H1 (cell line): ENCODE measurements around the gene NOD2. TPM values are rescaled to one million over a fixed set of nuclear protein-coding genes. Genes with fewer than 3 reads are reported as not detected.

Source experiments
- CTCF ChIA-PET: fragments of 300-600 bp; sonication (Branson Sonifier 250); formaldehyde crosslinking; loops from one replicate; lab custom pipeline; 2021; ENCODE audit not compliant: partially characterized antibody; lab: Charles Lee
- POLR2A ChIA-PET: fragments of 300-600 bp; sonication (Branson Sonifier 250); formaldehyde crosslinking; loops from one replicate; lab custom pipeline; 2021; ENCODE audit warnings: inconsistent platforms; ENCODE audit not compliant: partially characterized antibody; lab: Charles Lee
- DNase-seq, 2 experiments: peaks; one replicate each; pipeline versions ENCODE4 v3.0.0 to v3.0.0-alpha.2; 2010 to 2022; ENCODE audit warnings: low spot score in 2 of 2, low read depth in 1 of 2, mixed read lengths in 1 of 2
- FAIRE-seq: peaks from 2 replicates; lab custom pipeline; 2011; peaks lifted over from hg19 to GRCh38; lab: Jason Lieb, UNC
- H2AFZ ChIP-seq: 2 replicates; pipeline ENCODE4 v1.8.1; 2012; ENCODE audit warnings: low read length, inconsistent platforms
- H2AK5ac ChIP-seq: 2 replicates; pipeline ENCODE4 v1.6.1; 2013; ENCODE audit warnings: low read depth, low read length
- H2BK120ac ChIP-seq: replicated peaks from 2 replicates; pipeline ENCODE3; 2013; ENCODE audit warnings: low read depth, low read length, inconsistent platforms
- H2BK12ac ChIP-seq: 2 replicates; pipeline ENCODE4 v1.6.1; 2013; ENCODE audit warnings: low read depth, low read length
- H2BK15ac ChIP-seq: 2 replicates; pipeline ENCODE4 v1.6.1; 2013; ENCODE audit warnings: low read length
- H2BK20ac ChIP-seq: 2 replicates; pipeline ENCODE4 v1.6.1; 2013; ENCODE audit warnings: low read length
- H2BK5ac ChIP-seq: 2 replicates; pipeline ENCODE4 v1.6.1; 2013; ENCODE audit warnings: low read depth, low read length
- H3K14ac ChIP-seq: 2 replicates; pipeline ENCODE4 v1.6.1; 2013; ENCODE audit warnings: inconsistent platforms; ENCODE audit not compliant: insufficient read length
- H3K18ac ChIP-seq: 2 replicates; pipeline ENCODE4 v1.6.1; 2013; ENCODE audit warnings: low read length; ENCODE audit errors: extremely low read depth
- H3K23ac ChIP-seq: 2 replicates; pipeline ENCODE4 v1.6.1; 2013; ENCODE audit warnings: inconsistent platforms; ENCODE audit not compliant: insufficient read length
- H3K23me2 ChIP-seq: 2 replicates; pipeline ENCODE4 v1.6.1; 2013; ENCODE audit warnings: low read depth, low read length
- H3K27ac ChIP-seq: 2 replicates; pipeline ENCODE4 v1.6.1; 2011; ENCODE audit warnings: low read depth, low read length, inconsistent platforms
- H3K27me3 ChIP-seq, 4 experiments: replicated peaks in 1 of 4; 1 replicate in 1 of 4; 2 replicates in 3 of 4; pipeline versions ENCODE4 v1.6.1 to v1.8.1; 2011 to 2013; ENCODE audit warnings: low read length in 3 of 4, mild to moderate bottlenecking in 3 of 4, inconsistent platforms in 2 of 4, mixed read lengths in 2 of 4, moderate library complexity in 1 of 4; ENCODE audit not compliant: control insufficient read depth in 3 of 4, insufficient read depth in 3 of 4; ENCODE audit errors: extremely low read depth in 1 of 4
- H3K36me3 ChIP-seq, 4 experiments: 2 replicates each; pipeline versions ENCODE4 v1.6.1 to v1.8.1; 2011 to 2013; ENCODE audit warnings: mild to moderate bottlenecking in 4 of 4, low read length in 3 of 4, moderate library complexity in 2 of 4, control low read depth in 1 of 4, inconsistent platforms in 1 of 4; ENCODE audit not compliant: insufficient read depth in 4 of 4, control insufficient read depth in 2 of 4
- H3K4ac ChIP-seq: replicated peaks from 2 replicates; pipeline ENCODE3; 2013; ENCODE audit warnings: low read length, low read depth, mixed read lengths, inconsistent platforms; ENCODE audit not compliant: insufficient read length
- H3K4me1 ChIP-seq, 4 experiments: replicated peaks in 1 of 4; 1 replicate in 1 of 4; 2 replicates in 3 of 4; pipeline versions ENCODE4 v1.6.1 to v1.8.1; 2011 to 2013; ENCODE audit warnings: low read length in 3 of 4, inconsistent platforms in 2 of 4, mixed read lengths in 1 of 4; ENCODE audit not compliant: insufficient read depth in 4 of 4, control insufficient read depth in 3 of 4
- H3K4me2 ChIP-seq, 2 experiments: 2 replicates each; pipeline versions ENCODE4 v1.6.1 to v1.8.1; 2011 to 2013; ENCODE audit warnings: low read depth in 2 of 2, low read length in 2 of 2, control low read depth in 1 of 2, inconsistent platforms in 1 of 2, mild to moderate bottlenecking in 1 of 2; ENCODE audit not compliant: insufficient read depth in 1 of 2
- H3K4me3 ChIP-seq, 4 experiments: fragments of 200-600, 300-600 bp in 1 of 4; sonication (generic), shearing (Covaris generic), sonication (Bioruptor Twin) in 1 of 4; 2 replicates each; pipeline versions ENCODE4 v1.5.1 to v1.8.1; 2011 to 2016; ENCODE audit warnings: low read length in 4 of 4, low read depth in 3 of 4, control low read depth in 2 of 4, inconsistent platforms in 2 of 4, mild to moderate bottlenecking in 2 of 4, mixed read lengths in 1 of 4, moderate library complexity in 1 of 4; ENCODE audit not compliant: insufficient read depth in 2 of 4; ENCODE audit errors: extremely low read depth in 1 of 4
- H3K56ac ChIP-seq: replicated peaks from 2 replicates; pipeline ENCODE3; 2013; ENCODE audit warnings: low read depth, mild to moderate bottlenecking, mixed read lengths, low read length, inconsistent platforms; ENCODE audit not compliant: insufficient read length
- H3K79me1 ChIP-seq: 2 replicates; pipeline ENCODE4 v1.6.1; 2013; ENCODE audit warnings: low read depth, low read length, control low read depth
- H3K79me2 ChIP-seq, 2 experiments: 2 replicates each; pipeline versions ENCODE4 v1.6.1 to v1.8.1; 2012 to 2013; ENCODE audit warnings: low read length in 2 of 2, mild to moderate bottlenecking in 2 of 2, inconsistent platforms in 1 of 2; ENCODE audit not compliant: insufficient read depth in 2 of 2, control insufficient read depth in 1 of 2
- H3K9ac ChIP-seq, 4 experiments: replicated peaks in 1 of 4; 1 replicate in 1 of 4; 2 replicates in 3 of 4; pipeline versions ENCODE4 v1.6.1 to v1.8.1; 2011 to 2013; ENCODE audit warnings: low read depth in 3 of 4, low read length in 3 of 4, control low read depth in 2 of 4, mild to moderate bottlenecking in 2 of 4, moderate library complexity in 2 of 4, inconsistent platforms in 1 of 4; ENCODE audit errors: extremely low read depth in 1 of 4
- H3K9me3 ChIP-seq, 2 experiments: 2 replicates each; pipeline versions ENCODE4 v1.6.1 to v1.8.1; 2012 to 2013; ENCODE audit warnings: mild to moderate bottlenecking in 2 of 2, moderate library complexity in 2 of 2, control low read depth in 1 of 2, inconsistent platforms in 1 of 2, low read depth in 1 of 2, low read length in 1 of 2, mixed read lengths in 1 of 2; ENCODE audit not compliant: insufficient read depth in 2 of 2
- H4K20me1 ChIP-seq, 2 experiments: replicated peaks in 1 of 2; 2 replicates each; pipeline versions ENCODE3 to v1.8.1; 2011 to 2013; ENCODE audit warnings: inconsistent platforms in 2 of 2, low read length in 2 of 2, mild to moderate bottlenecking in 1 of 2; ENCODE audit not compliant: insufficient read depth in 2 of 2, control insufficient read depth in 1 of 2
- H4K5ac ChIP-seq: 2 replicates; pipeline ENCODE4 v1.6.1; 2013; ENCODE audit warnings: low read length, low read depth, mixed read lengths, inconsistent platforms; ENCODE audit not compliant: insufficient read length
- H4K8ac ChIP-seq: 2 replicates; pipeline ENCODE4 v1.8.0; 2013; ENCODE audit warnings: mild to moderate bottlenecking, moderate library complexity, low read length, inconsistent platforms; ENCODE audit not compliant: insufficient read depth; ENCODE audit errors: extremely low read depth
- H4K91ac ChIP-seq: replicated peaks from 2 replicates; pipeline ENCODE3; 2013; ENCODE audit warnings: low read length, mixed read lengths, inconsistent platforms; ENCODE audit not compliant: insufficient read length
- CREB1 ChIP-seq: IDR thresholded peaks from 2 replicates; pipeline ENCODE4 v1.6.1; 2012; ENCODE audit warnings: inconsistent platforms
- HDAC2 ChIP-seq, 2 experiments: fragments of 300-600 bp in 1 of 2; sonication (generic) in 1 of 2; IDR thresholded peaks; 2 replicates each; pipeline ENCODE4 v1.6.1; 2011 to 2012; ENCODE audit warnings: low read depth in 2 of 2, low read length in 2 of 2, mild to moderate bottlenecking in 2 of 2, moderate library complexity in 2 of 2, borderline replicate concordance in 1 of 2, inconsistent platforms in 1 of 2
- KDM1A ChIP-seq: fragments of 200-600, 300-600 bp; sonication (generic); IDR thresholded peaks from 2 replicates; pipeline ENCODE4 v1.7.1; 2016; ENCODE audit warnings: mild to moderate bottlenecking, low read length, borderline replicate concordance
- KDM4A ChIP-seq: IDR thresholded peaks from one replicate; pipeline ENCODE4 v1.7.1; 2012; ENCODE audit warnings: low read depth, mild to moderate bottlenecking, moderate library complexity, low read length, inconsistent platforms; ENCODE audit not compliant: severe bottlenecking
- POLR2AphosphoS5 ChIP-seq: IDR thresholded peaks from 2 replicates; pipeline ENCODE4 v1.6.1; 2011; ENCODE audit warnings: low read depth, low read length
- SIN3A ChIP-seq, 2 experiments: IDR thresholded peaks in 1 of 2; conservative IDR thresholded peaks in 1 of 2; 2 replicates each; pipeline ENCODE4 v1.6.1; 2011 to 2012; ENCODE audit warnings: low read length in 2 of 2, improper control_type of control experiment in 1 of 2, low read depth in 1 of 2, mild to moderate bottlenecking in 1 of 2
- WGBS, 2 experiments: shearing (Covaris generic) in 1 of 2; methylation state at CpG; one replicate each; pipeline versions ENCODE4 v1.1.6 to v1.1.7; 2013 to 2015; ENCODE audit warnings: low lambda C conversion rate in 2 of 2, mixed read lengths in 2 of 2, inconsistent platforms in 1 of 2, low coverage in 1 of 2, missing lambda C conversion rate in 1 of 2; ENCODE audit not compliant: insufficient replicate concordance in 2 of 2, insufficient coverage in 1 of 2, insufficient read length in 1 of 2; ENCODE audit errors: extremely low coverage in 1 of 2, missing lambda C conversion rate in 1 of 2; 5-methylcytosine and 5-hydroxymethylcytosine counted together
- polyA plus RNA-seq, 7 experiments: library from polyadenylated mRNA; depleted of rRNA in 3 of 7; stranded (reverse) in 5 of 7; unstranded in 2 of 7; fragments of >200 nt in 5 of 7; fragments of 200-250 nt in 2 of 7; gene quantifications; 1 replicate in 5 of 7; 2 replicates in 1 of 7; 4 replicates in 1 of 7; pipeline versions ENCODE4 v1.2.1 to v1.2.3, GENCODE V29; 2011 to 2013; ENCODE audit warnings: missing spikeins in 2 of 7, mixed read lengths in 2 of 7
- total RNA-seq: library from RNA; stranded (reverse); fragmentation: NEBNext Ultra II Directional; extraction: Animal tissue kit (Norgen Biotek cat#: 25700); gene quantifications from 2 replicates; pipeline ENCODE4 v1.2.1, GENCODE V29; 2021

The NOD2 gene
- total and polyA plus RNA-seq, 2 of the 8 experiments (the other 6 are each of a cell fraction or from before 2014, with no cell fraction given) = 0.37 to 0.42 TPM

DNA sequence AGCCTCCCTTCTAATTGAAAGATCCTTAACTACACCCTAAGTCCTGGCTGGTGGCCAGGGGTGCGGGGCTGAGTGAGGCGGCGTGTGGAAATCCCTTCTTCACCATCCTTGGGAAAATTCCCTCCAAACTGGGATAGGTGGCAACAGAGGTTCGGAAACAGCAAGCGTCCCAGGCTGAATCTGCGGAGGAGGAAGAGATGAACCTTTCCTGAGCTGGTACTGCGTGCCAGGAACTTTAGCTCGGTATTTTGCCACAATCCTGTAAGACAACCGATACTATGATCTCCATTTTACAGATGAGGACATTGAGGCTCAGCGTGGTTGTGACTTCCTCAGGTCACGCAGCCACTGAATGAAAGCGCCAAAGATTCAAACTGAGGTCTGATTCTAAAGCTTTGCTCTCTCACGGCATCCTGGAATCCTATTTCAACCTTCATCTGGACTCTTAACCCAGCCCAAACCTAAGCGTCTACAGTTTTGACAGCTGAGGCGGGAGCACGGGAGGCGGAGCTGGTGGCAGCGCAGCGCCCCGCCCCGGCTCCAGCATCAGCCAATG, 47.9 kb downstream of the NOD2 start:
- DNase-seq (no peak), FAIRE-seq (no peak)
- Histone ChIP-seq H3K14ac (no peak overlapping the region), H3K23ac (no peak overlapping the region), H3K79me2 (no peaks in the 10 kb centered on the region), H4K20me1 (no peaks in the 10 kb centered on the region), H4K8ac (no peak overlapping the region), H2AFZ (peak overlapping the region; percentile 92; the same call in 1 of the 2 replicates), H3K9ac (no peak overlapping the region), H2BK15ac (no peak overlapping the region), H3K4me2 (peak overlapping the region; percentile 62 to 63), H3K23me2 (no peaks in the 10 kb centered on the region), H3K27ac (no peak overlapping the region), H2AK5ac (no peak overlapping the region), H3K36me3 (no peaks in the 10 kb centered on the region), H2BK12ac (no peak overlapping the region), H3K4ac (no peak overlapping the region), H3K79me1 (no peaks in the 10 kb centered on the region), H4K91ac (no peak overlapping the region), H3K27me3 (no peaks in the 10 kb centered on the region), H4K5ac (no peak overlapping the region), H3K4me3 (peak overlapping the region in 3 of 4 experiments; percentile 23 to 52 (median 32); a peak in 5 of 8 replicates), H3K9me3 (no peaks in the 10 kb centered on the region), H2BK120ac (no peak overlapping the region), H3K4me1 (peaks cover 3 to 12% (median 5%) of the 10 kb centered on the region in 4 experiments; a peak in 6 of 7 replicates), H3K56ac (no peak overlapping the region), H2BK20ac (no peak overlapping the region), H2BK5ac (no peak overlapping the region), H3K18ac (no peak overlapping the region)
- ChIA-PET POLR2A (no interaction called here), CTCF (interaction anchor here (0.8 to 2.2 kb wide), 3 partner anchors 21 to 73 kb away, joined by 3 to 7 read pairs (median 6); no protein-coding TSS in a partner anchor)
- WGBS, 2 experiments = 22% methylated on average over 20 of the region's 21 CpGs; no CpG with 5 or more reads in 1 of the 2 experiments
- peak; percentile 92 for TF ChIP-seq KDM1A
- TF ChIP-seq HDAC2 (IDR thresholded peaks at IDR 0.05; ENCODE audit: borderline replicate concordance in 1 of 2, low read depth in 2 of 2, low read length in 2 of 2) = peak in 1 of 2 experiments; percentile 47; a peak in 1 of 4 replicates
- peak; percentile 17 for TF ChIP-seq KDM4A
- TF ChIP-seq CREB1 = no peak
- peak; percentile 70 to 72; a peak in 1 of 4 replicates for TF ChIP-seq SIN3A (conservative IDR thresholded peaks at IDR 0.05 in 1 of 2, IDR thresholded peaks at IDR 0.05 in 1 of 2; ENCODE audit: low read depth in 1 of 2, low read length in 2 of 2)
- TF ChIP-seq POLR2AphosphoS5 = no peak
